MM.1S (cell line): ENCODE measurements around the gene ZNF552.

Experiments
- EZH2phosphoT487 ChIP-seq: fragments of 300-600 bp; sonication (generic); IDR thresholded peaks from 2 replicates; pipeline ENCODE4 v1.6.1; 2018; ENCODE audit warnings: antibody characterized with exemption, low read length
- TF ChIP-seq, protein P1 (sequence below): fragments of 300-600 bp; sonication (generic); IDR thresholded peaks from 2 replicates; pipeline ENCODE4 v1.5.1; 2016; ENCODE audit warnings: antibody characterized with exemption, low read length, mixed read lengths

DNA sequence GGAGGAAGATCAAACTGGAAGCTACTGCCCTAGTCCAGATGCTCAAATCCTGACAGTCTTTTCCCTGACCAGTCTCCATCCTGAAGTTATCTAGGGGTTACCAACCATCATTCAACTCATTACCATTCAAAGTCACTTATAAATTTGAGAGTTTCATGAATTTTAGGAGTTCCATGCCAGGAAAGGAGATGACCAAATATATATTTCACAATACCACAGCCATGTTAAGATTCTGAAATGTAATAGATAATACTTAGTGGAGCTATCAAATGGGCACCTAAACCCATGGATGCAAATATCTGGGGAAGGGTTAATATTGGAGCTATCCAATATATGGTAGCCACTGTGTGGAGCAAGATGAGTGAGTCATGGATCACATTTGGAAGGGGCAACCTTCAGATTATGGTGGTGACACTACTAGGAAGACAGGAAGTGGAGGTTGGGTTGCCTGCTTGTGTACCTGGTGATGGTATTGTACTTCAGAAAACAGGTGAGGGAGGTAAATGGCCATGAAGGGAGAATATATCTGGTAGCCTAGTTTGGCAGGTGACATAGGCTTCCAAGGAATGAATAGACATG lies 26.5 kb downstream of the ZNF552 start:
- no peak for TF ChIP-seq EZH2phosphoT487
- TF ChIP-seq, protein P1, sequence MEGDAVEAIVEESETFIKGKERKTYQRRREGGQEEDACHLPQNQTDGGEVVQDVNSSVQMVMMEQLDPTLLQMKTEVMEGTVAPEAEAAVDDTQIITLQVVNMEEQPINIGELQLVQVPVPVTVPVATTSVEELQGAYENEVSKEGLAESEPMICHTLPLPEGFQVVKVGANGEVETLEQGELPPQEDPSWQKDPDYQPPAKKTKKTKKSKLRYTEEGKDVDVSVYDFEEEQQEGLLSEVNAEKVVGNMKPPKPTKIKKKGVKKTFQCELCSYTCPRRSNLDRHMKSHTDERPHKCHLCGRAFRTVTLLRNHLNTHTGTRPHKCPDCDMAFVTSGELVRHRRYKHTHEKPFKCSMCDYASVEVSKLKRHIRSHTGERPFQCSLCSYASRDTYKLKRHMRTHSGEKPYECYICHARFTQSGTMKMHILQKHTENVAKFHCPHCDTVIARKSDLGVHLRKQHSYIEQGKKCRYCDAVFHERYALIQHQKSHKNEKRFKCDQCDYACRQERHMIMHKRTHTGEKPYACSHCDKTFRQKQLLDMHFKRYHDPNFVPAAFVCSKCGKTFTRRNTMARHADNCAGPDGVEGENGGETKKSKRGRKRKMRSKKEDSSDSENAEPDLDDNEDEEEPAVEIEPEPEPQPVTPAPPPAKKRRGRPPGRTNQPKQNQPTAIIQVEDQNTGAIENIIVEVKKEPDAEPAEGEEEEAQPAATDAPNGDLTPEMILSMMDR = no peak
